HT1080 (cell line): Measurements from ENCODE around the gene IQSEC1. TPM values are rescaled to one million over a fixed set of nuclear protein-coding genes. Genes with fewer than 3 reads are reported as not detected.

Source experiments
- DNase-seq: peaks from one replicate; pipeline ENCODE4 v3.0.0-alpha.2; 2015; ENCODE audit warnings: low read depth
- total RNA-seq: library from RNA; depleted of rRNA; stranded (reverse); fragments of >200 nt; shearing (Covaris generic); gene quantifications from 2 replicates; pipeline ENCODE4 v1.2.3, GENCODE V29; 2014

Gene IQSEC1
- total RNA-seq, 1 experiment from 2014 or later, result 1.3 TPM

DNA sequence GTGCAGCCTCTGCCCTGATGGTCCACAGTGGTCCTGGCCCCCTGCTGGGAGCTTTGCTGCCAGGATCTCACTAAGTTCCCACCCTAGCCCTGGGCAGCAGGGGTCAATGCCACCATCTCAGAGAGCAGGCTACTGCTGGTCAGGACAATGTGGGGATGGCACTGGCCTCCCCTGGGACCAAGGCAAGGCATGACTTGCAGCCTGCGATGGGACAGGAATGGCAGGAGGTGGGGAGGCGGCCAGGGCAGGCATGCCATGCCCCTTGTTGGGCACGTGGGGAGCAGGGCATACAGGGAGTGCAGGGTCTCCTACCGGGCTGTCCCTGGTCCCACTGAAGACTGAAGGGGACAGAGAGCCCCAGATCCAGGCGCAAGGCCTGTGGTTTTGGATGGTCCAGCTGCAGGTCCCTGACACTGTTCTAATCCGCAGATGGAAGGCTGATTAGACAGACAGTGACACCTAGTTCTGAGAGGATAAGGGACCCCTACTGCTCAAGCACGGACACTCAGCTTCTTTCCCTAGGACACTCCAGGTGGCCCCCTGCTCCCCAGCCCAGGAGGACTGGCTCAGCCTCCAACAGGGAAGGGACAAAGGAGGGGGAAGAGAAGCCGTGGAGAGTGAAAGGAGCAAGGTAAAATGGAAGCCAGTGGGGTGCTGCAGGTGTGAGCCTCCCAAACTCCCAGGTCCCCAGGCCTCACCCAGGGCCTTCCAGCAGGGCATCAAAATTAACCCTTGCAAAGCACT lies 162.7 kb downstream of the IQSEC1 start:
- DNase-seq, result no peak

DNA sequence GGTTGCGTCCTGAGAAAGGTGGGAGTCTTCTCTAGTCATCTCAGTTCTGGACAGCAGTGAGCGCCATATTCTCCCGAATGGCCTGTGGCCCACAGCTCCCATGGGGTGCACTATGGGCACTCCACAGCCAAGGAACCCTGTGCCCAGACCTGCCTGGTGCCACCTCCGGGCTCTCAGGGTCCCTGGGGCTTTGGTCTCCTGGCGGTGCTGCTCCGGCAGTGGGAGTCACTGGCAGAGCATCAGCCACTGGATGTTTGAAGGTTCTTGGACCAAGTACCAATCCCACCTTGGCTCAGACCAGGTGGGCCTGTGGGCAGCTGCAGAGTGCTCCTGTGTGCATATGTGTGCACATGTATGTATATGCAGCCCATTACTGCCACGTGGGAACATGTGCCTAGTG lies 163.5 kb downstream of the IQSEC1 start:
- no peak for DNase-seq

- no peak for DNase-seq
Measured at GRCh38 chr3:12908859-12909258, 164.4 kb downstream of the IQSEC1 start.

GRCh38 chr3:12908136-12908730 lies 165.0 kb downstream of the IQSEC1 start:
- DNase-seq, result no peak

DNA sequence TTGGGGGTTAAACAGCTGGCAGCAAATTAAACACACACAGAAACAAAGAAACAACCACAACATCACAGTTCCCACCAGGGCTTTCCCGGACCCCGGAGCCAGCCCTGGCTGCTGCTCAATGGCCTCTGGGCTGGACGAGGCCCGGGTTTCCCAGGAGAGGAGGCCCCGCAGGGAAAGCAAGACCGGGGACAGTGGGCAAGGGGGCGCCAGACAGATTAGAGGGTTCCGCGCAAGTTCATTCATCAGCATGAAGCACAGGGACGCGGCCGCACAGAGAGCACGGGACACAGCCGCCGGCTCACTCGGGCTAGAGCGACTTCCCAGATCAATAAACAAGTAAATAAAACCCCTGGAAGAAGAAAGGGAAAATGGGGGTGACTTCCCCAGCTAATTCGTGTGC lies 165.5 kb downstream of the IQSEC1 start:
- DNase-seq, result no peak

GRCh38 chr3:12907296-12907695 lies 165.9 kb downstream of the IQSEC1 start:
- DNase-seq, result no peak

GRCh38 chr3:12906916-12907290 lies 166.3 kb downstream of the IQSEC1 start:
- DNase-seq, result no peak

- DNase-seq, result no peak
Measured at GRCh38 chr3:12906141-12906915, 166.9 kb downstream of the IQSEC1 start.

- DNase-seq, result no peak
Measured at GRCh38 chr3:12905316-12906071, 167.7 kb downstream of the IQSEC1 start.

GRCh38 chr3:12904951-12905315 lies 168.3 kb downstream of the IQSEC1 start:
- DNase-seq, result no peak

GRCh38 chr3:12903881-12904280 lies 169.3 kb downstream of the IQSEC1 start:
- DNase-seq, result no peak

- no peak for DNase-seq
Measured at GRCh38 chr3:12903000-12903800, 170.0 kb downstream of the IQSEC1 start.

DNA sequence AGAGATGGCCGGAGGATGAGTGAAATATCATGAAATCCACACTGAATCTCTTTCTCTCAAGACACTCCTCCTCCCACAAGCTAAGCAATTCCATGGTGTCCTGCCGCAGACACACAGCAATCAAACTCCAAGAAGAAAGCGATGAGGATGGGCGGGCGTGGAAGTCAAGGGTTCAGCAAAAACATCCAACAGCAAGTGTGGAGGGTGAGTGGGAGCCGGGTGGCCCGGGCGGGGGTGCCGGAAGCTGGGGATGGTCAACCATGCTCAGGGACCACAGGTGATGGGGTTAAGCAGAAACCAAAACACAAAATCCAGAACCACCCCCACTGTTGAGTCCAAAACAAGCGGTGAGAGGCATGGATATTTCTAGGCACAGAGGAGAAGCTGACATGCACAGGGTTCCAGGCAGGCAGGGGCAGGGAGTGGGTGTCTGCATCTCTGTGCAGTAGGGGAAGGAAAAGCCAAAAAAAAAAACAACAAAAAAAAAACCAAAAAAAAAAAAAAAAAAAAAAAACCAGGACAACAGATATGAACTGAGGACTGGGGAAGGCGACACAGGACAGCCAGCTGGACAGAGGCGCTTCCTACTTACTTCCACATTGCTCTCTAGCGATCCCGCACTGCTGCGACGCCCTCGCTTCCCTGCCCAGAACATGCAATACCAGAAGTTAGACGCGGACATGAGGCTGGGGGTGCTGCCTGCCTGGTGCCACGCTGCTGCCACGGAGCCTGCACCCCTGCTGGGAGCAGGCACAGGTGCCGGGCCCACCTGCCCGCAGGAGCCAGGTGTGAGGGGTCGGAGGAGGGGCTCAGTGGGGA lies 170.8 kb downstream of the IQSEC1 start:
- no peak for DNase-seq

- DNase-seq, result no peak
Measured at GRCh38 chr3:12901623-12902045, 171.6 kb downstream of the IQSEC1 start.

DNA sequence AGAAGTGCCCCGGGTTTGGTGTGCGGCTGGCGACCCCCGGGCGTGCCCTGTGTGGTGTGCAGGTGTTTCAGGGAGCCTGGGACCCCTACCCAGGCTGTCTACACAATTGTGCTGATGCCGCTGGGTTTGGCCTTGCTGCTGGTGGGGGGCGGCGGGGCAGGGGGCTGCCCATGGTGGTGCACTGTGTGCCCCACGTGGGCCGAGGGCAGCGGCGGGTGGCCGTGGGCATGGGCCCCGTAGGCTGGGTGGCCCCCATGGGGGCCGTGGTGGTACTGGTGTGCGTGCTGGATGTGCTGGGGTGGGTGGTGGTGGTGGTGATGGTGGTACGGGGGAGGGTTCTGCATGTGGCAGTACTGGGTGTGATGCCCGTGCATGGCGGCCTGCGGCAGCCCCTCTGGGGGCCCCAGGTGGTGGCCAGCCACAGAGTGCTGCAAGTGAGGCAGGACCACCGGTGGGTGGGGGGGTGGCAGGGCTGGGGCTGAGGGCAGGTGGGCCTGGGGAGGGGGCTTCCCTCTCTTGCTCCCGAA lies 172.3 kb downstream of the IQSEC1 start:
- no peak for DNase-seq

DNA sequence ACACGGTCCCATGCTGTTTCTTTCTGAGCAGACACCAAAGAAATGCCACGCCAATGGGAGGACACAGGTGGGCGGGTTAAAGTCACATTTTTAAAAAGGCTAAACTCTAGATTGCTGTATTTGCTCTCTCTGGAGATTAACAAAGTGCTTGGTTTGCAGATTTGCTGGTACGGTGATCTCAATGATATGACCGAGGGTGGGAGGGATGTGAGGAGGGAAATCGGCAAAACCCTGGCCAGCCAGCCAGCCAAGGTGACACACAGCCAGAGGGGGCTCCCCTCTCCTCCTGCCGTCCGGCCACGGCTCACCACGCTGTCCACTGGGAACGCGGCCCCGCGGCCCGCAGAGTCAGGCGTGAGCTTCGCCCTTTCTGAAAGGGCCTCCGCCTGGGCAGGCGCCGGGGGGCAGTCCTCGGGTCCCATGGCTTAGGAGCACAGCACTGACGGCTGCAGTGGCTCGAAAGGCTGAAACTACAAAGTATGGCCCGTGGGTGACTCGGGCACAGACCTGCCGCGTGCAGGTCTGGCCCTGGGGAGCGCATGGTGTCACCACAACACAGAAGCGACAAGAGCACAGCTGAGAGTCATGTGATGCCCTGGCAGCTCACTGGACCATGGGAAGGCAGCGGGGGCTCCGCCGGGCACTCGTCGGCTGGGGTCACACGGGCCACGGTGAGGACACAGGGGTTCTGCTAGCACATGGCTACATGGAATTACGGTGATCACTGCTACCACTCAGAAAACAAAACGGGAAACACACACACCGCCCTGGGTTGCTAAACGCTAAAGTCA lies 174.1 kb downstream of the IQSEC1 start:
- no peak for DNase-seq

- DNase-seq, result no peak
Measured at GRCh38 chr3:12898290-12898964, 174.8 kb downstream of the IQSEC1 start.
